GM12872 (cell line): ENCODE results near the gene IMMP2L.

Experiments used
- TF ChIP-seq, protein P1 (sequence below): IDR thresholded peaks from 3 replicates; pipeline ENCODE4 v1.5.1; 2011; ENCODE audit warnings: low read depth, mild to moderate bottlenecking, low read length, moderate library complexity; ENCODE audit not compliant: insufficient read depth

The IMMP2L gene

GRCh38 chr7:111459757-111460280 is 102.5 kb downstream of the IMMP2L start:
- TF ChIP-seq, protein P1, sequence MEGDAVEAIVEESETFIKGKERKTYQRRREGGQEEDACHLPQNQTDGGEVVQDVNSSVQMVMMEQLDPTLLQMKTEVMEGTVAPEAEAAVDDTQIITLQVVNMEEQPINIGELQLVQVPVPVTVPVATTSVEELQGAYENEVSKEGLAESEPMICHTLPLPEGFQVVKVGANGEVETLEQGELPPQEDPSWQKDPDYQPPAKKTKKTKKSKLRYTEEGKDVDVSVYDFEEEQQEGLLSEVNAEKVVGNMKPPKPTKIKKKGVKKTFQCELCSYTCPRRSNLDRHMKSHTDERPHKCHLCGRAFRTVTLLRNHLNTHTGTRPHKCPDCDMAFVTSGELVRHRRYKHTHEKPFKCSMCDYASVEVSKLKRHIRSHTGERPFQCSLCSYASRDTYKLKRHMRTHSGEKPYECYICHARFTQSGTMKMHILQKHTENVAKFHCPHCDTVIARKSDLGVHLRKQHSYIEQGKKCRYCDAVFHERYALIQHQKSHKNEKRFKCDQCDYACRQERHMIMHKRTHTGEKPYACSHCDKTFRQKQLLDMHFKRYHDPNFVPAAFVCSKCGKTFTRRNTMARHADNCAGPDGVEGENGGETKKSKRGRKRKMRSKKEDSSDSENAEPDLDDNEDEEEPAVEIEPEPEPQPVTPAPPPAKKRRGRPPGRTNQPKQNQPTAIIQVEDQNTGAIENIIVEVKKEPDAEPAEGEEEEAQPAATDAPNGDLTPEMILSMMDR = no peak

- TF ChIP-seq, protein P1 = no peak
Observed at GRCh38 chr7:111459065-111459756, 103.1 kb downstream of the IMMP2L start.

DNA sequence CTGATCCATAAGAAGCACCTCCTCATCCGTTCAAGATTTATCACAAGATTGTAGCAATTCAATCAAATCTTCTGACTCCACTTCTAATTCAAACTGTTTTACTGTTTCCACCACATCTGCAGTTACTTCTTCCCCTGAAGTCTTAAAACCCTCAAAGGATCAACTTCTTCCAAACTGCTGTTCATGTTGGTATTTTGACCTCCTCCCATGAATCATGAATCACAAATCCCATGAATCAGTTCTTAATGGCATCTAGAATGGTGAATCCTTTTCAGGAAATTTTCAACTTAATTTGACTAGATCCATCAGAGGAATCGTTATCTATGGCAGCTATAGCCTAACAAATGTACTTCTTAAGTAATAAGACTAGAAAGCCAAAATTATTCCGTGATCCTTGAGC is 122.3 kb downstream of the IMMP2L start:
- TF ChIP-seq, protein P1 = no peak

GRCh38 chr7:111438369-111439289 is 123.7 kb downstream of the IMMP2L start:
- TF ChIP-seq, protein P1 = no peak

GRCh38 chr7:111437736-111438135 is 124.6 kb downstream of the IMMP2L start:
- TF ChIP-seq, protein P1 = no peak

GRCh38 chr7:111436608-111437007 is 125.7 kb downstream of the IMMP2L start:
- TF ChIP-seq, protein P1 = no peak

DNA sequence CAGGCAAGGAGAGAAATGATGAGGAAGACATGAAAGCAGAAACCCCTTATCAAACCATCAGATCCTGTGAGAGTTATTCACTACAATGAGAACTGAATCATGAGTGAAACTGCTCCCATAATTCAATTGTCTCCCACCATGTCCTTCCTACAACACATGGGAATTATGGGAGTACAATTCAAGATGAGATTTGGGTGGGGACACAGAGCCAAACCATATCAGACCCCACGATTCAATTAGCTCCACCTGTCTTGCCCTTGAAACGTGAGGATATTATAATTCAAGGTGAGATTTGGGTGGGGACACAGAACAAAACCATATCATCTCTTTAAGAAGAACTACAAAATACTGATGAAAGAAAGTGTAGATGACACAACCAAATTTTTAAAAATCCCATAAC is 128.9 kb downstream of the IMMP2L start:
- TF ChIP-seq, protein P1 = no peak
